Panc1 (cell line): ENCODE measurements around the gene ADGRG3. TPM values are rescaled to one million over a fixed set of nuclear protein-coding genes. Genes with fewer than 3 reads are reported as not detected.

Source experiments
- ATAC-seq: fragments of 200-7000 bp; cut with Tn5 transposase; 2 replicates; pipeline ENCODE4 v1.9.1; 2020; ENCODE audit warnings: mild to moderate bottlenecking, moderate library complexity
- BruUV-seq: library from RNA; stranded (reverse); fragments of 400-500 nt; replicated peaks from 2 replicates; lab custom pipeline; 2021; lab: Mats Ljungman, UMichigan
- CTCF ChIA-PET: fragments of 300-600 bp; sonication (Branson Sonifier 250); formaldehyde crosslinking; loops from one replicate; lab custom pipeline; 2022; ENCODE audit warnings: antibody characterized with exemption; lab: Charles Lee
- POLR2A ChIA-PET: fragments of 300-600 bp; sonication (Branson Sonifier 250); formaldehyde crosslinking; loops from one replicate; lab custom pipeline; 2022; ENCODE audit warnings: antibody characterized with exemption; lab: Charles Lee
- DNase-seq: peaks from one replicate; pipeline ENCODE4 v3.0.0-alpha.2; 2010; ENCODE audit warnings: low read depth, low spot score
- H3K27ac ChIP-seq: 2 replicates; pipeline ENCODE4 v1.5.1; 2011; ENCODE audit warnings: mild to moderate bottlenecking, low read length, inconsistent platforms
- H3K27me3 ChIP-seq: fragments of 200-500 bp; sonication (Bioruptor generic); 2 replicates; pipeline ENCODE4 v1.6.0; 2014; ENCODE audit warnings: low read length, inconsistent platforms; ENCODE audit not compliant: control insufficient read depth, insufficient read depth
- H3K36me3 ChIP-seq: fragments of 200-500 bp; sonication (Bioruptor generic); 2 replicates; pipeline ENCODE4 v1.5.1; 2014; ENCODE audit warnings: inconsistent platforms, mild to moderate bottlenecking, low read length, moderate library complexity; ENCODE audit not compliant: control insufficient read depth, insufficient read depth
- H3K4me1 ChIP-seq: 2 replicates; pipeline ENCODE4 v1.5.1; 2011; ENCODE audit warnings: inconsistent platforms, mild to moderate bottlenecking, low read length, moderate library complexity; ENCODE audit not compliant: control insufficient read depth, insufficient read depth
- H3K4me3 ChIP-seq, 2 experiments: 2 replicates each; pipeline ENCODE4 v1.5.1; 2011 to 2012; ENCODE audit warnings: low read depth in 2 of 2, low read length in 2 of 2, mild to moderate bottlenecking in 2 of 2, inconsistent platforms in 1 of 2, moderate library complexity in 1 of 2
- H3K9me3 ChIP-seq: fragments of 200-500 bp; sonication (Bioruptor generic); 2 replicates; pipeline ENCODE4 v1.5.1; 2014; ENCODE audit warnings: low read depth, mild to moderate bottlenecking, inconsistent platforms, low read length, moderate library complexity; ENCODE audit not compliant: control insufficient read depth, insufficient read depth
- POLR2AphosphoS5 ChIP-seq: IDR thresholded peaks from 2 replicates; pipeline ENCODE4 v1.6.1; 2012; ENCODE audit warnings: mild to moderate bottlenecking, low read depth, low read length, moderate library complexity
- REST ChIP-seq, 2 experiments: IDR thresholded peaks; 2 replicates each; pipeline ENCODE4 v1.6.1; 2011 to 2012; ENCODE audit warnings: low read depth in 2 of 2, control low read depth in 1 of 2, low read length in 1 of 2, mild to moderate bottlenecking in 1 of 2, moderate library complexity in 1 of 2; ENCODE audit not compliant: insufficient read depth in 1 of 2
- SIN3A ChIP-seq: IDR thresholded peaks from 2 replicates; pipeline ENCODE4 v1.6.1; 2012; ENCODE audit warnings: low read depth, mild to moderate bottlenecking, low read length, moderate library complexity, borderline replicate concordance; ENCODE audit not compliant: insufficient read depth
- TCF7L2 ChIP-seq: IDR thresholded peaks from 2 replicates; pipeline ENCODE4 v1.6.1; 2011; ENCODE audit warnings: mild to moderate bottlenecking, low read depth, low read length, inconsistent platforms
- in situ Hi-C: cut with HindIII; loops from 2 replicates; pipeline ENCODE4 v1.10.0; 2016; ENCODE audit warnings: low sequenced_read_pairs, low pct_unique_long_range_greater_than_20kb
- intact Hi-C: fragments of 100-400 bp; cut with micrococcal nuclease; formaldehyde crosslinking; loops from one replicate; pipeline ENCODE4 v1.10.0; 2022; ENCODE audit not compliant: unreplicated experiment
- total RNA-seq: library from RNA; stranded (reverse); gene quantifications from one replicate; pipeline ENCODE4 v1.2.1, GENCODE V29; 2021; ENCODE audit not compliant: unreplicated experiment
- TF ChIP-seq, protein P1 (sequence below): fragments of 450-650 bp; IDR thresholded peaks from 2 replicates; pipeline ENCODE4 v1.5.1; 2017; ENCODE audit warnings: mild to moderate bottlenecking

The ADGRG3 gene
- total RNA-seq, 1 experiment from 2014 or later = not detected

DNA sequence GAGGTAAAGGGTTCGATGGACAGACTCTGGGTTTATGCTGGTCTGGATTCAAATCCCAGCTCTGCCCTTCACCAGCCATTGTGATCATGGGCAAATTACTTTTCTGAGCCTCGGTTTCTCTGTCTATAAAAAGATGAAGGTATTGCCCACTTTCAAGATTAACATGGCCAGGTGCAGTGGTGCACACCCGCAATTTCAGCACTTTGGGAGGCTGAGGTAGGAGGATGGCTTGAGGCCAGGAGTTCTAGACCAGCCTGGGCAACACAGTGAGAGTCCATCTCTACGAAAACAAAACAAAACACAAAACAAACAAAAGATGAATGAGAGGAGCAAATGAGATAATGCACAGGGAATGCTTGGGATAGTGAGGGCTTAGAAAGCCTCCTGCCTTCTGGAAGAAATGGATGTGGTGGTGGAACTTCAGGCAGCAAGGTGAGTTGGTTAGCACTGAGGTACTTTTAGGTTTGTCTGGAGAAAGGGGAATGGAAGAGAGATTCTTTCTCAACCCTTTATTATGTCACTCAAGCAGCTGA lies 8.5 kb downstream of the ADGRG3 start:
- TF ChIP-seq SIN3A = no peak
- no peak for TF ChIP-seq POLR2AphosphoS5
- TF ChIP-seq, protein P1, sequence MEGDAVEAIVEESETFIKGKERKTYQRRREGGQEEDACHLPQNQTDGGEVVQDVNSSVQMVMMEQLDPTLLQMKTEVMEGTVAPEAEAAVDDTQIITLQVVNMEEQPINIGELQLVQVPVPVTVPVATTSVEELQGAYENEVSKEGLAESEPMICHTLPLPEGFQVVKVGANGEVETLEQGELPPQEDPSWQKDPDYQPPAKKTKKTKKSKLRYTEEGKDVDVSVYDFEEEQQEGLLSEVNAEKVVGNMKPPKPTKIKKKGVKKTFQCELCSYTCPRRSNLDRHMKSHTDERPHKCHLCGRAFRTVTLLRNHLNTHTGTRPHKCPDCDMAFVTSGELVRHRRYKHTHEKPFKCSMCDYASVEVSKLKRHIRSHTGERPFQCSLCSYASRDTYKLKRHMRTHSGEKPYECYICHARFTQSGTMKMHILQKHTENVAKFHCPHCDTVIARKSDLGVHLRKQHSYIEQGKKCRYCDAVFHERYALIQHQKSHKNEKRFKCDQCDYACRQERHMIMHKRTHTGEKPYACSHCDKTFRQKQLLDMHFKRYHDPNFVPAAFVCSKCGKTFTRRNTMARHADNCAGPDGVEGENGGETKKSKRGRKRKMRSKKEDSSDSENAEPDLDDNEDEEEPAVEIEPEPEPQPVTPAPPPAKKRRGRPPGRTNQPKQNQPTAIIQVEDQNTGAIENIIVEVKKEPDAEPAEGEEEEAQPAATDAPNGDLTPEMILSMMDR = no peak
- TF ChIP-seq TCF7L2 = no peak
- no peak for TF ChIP-seq REST (IDR thresholded peaks at IDR 0.05; ENCODE audit: insufficient read depth in 1 of 2, low read depth in 2 of 2, low read length in 1 of 2)
- ATAC-seq (no peak), DNase-seq (no peak)
- CTCF ChIA-PET = no interaction called here
- in situ Hi-C loops = no loop called here
- H3K4me1 ChIP-seq = peaks cover 8% of the 10 kb centered on the region
- no TSS peak for BruUV-seq
- no peak overlapping the region for H3K4me3 ChIP-seq
- POLR2A ChIA-PET = no interaction called here
- intact Hi-C loops = no loop called here
- no peak overlapping the region for H3K27ac ChIP-seq
- no peaks in the 10 kb centered on the region for H3K27me3 ChIP-seq
- no peaks in the 10 kb centered on the region for H3K36me3 ChIP-seq
- no peaks in the 10 kb centered on the region for H3K9me3 ChIP-seq

GRCh38 chr16:57677622-57678369 lies 9.7 kb downstream of the ADGRG3 start:
- BruUV-seq = no TSS peak
- ATAC-seq (peak; percentile 75), DNase-seq (no peak)
- H3K4me1 ChIP-seq = peaks cover 8% of the 10 kb centered on the region
- ChIA-PET CTCF (no interaction called here), POLR2A (no interaction called here)
- no peak overlapping the region for H3K4me3 ChIP-seq
- no peaks in the 10 kb centered on the region for H3K9me3 ChIP-seq
- intact Hi-C loops (no loop called here), in situ Hi-C loops (no loop called here)
- no peak for TF ChIP-seq TCF7L2
- TF ChIP-seq SIN3A = no peak
- TF ChIP-seq, protein P1 = no peak
- TF ChIP-seq POLR2AphosphoS5 = no peak
- TF ChIP-seq REST (IDR thresholded peaks at IDR 0.05; ENCODE audit: insufficient read depth in 1 of 2, low read depth in 2 of 2, low read length in 1 of 2) = no peak
- no peak overlapping the region for H3K27ac ChIP-seq
- no peaks in the 10 kb centered on the region for H3K36me3 ChIP-seq
- no peaks in the 10 kb centered on the region for H3K27me3 ChIP-seq
